Progenitor cell of endocrine pancreas (in vitro differentiated cells): Measurements from ENCODE around the gene GLB1L3. TPM values are rescaled to one million over a fixed set of nuclear protein-coding genes. Genes with fewer than 3 reads are reported as not detected.

Experiments
- DNase-seq: peaks from one replicate; pipeline ENCODE4 v3.0.0; 2021; ENCODE audit warnings: low spot score; ENCODE audit not compliant: unreplicated experiment
- H3K27ac Mint-ChIP-seq: 2 replicates; pipeline ENCODE4 v1.8.0; 2021; ENCODE audit warnings: mild to moderate bottlenecking, moderate library complexity, mixed read lengths
- H3K27me3 Mint-ChIP-seq: 2 replicates; pipeline ENCODE4 v1.8.0; 2021; ENCODE audit warnings: mixed read lengths
- H3K36me3 Mint-ChIP-seq: 2 replicates; pipeline ENCODE4 v1.8.0; 2022; ENCODE audit warnings: mixed read lengths; ENCODE audit not compliant: insufficient read depth
- H3K4me1 Mint-ChIP-seq: 2 replicates; pipeline ENCODE4 v1.8.0; 2021; ENCODE audit warnings: low read depth, mixed read lengths
- H3K4me3 Mint-ChIP-seq: 2 replicates; pipeline ENCODE4 v1.8.0; 2021; ENCODE audit warnings: low read depth, mild to moderate bottlenecking, moderate library complexity, mixed read lengths
- H3K9me3 Mint-ChIP-seq: 2 replicates; pipeline ENCODE4 v1.8.0; 2021; ENCODE audit warnings: low read depth, mixed read lengths
- CTCF ChIP-seq: fragments of 200-600 bp; sonication (generic); IDR thresholded peaks from one replicate; pipeline ENCODE4 v1.5.0; 2021; ENCODE audit warnings: antibody characterized with exemption, mild to moderate bottlenecking; ENCODE audit not compliant: unreplicated experiment
- total RNA-seq: library from RNA; stranded (reverse); gene quantifications from 2 replicates; pipeline ENCODE4 v1.2.1, GENCODE V29; 2021

Gene GLB1L3
- total RNA-seq, 1 donor from 2014 or later: not detected

GRCh38 chr11:134293119-134294113 lies 17.2 kb downstream of the GLB1L3 start:
- no peaks in the 10 kb centered on the region for H3K36me3 Mint-ChIP-seq
- no peak overlapping the region for H3K27ac Mint-ChIP-seq
- no peak for TF ChIP-seq CTCF
- DNase-seq: no peak
- H3K4me3 Mint-ChIP-seq: no peak overlapping the region
- peaks cover 14% of the 10 kb centered on the region for H3K27me3 Mint-ChIP-seq
- H3K4me1 Mint-ChIP-seq: no peaks in the 10 kb centered on the region
- H3K9me3 Mint-ChIP-seq: no peaks in the 10 kb centered on the region

GRCh38 chr11:134294664-134295063 lies 18.5 kb downstream of the GLB1L3 start:
- no peaks in the 10 kb centered on the region for H3K9me3 Mint-ChIP-seq
- TF ChIP-seq CTCF: no peak
- no peaks in the 10 kb centered on the region for H3K36me3 Mint-ChIP-seq
- no peaks in the 10 kb centered on the region for H3K4me1 Mint-ChIP-seq
- no peak overlapping the region for H3K27ac Mint-ChIP-seq
- H3K4me3 Mint-ChIP-seq: no peak overlapping the region
- peaks cover 13% of the 10 kb centered on the region for H3K27me3 Mint-ChIP-seq
- DNase-seq: no peak

- Mint-ChIP-seq H3K27me3 (peaks cover 7% of the 10 kb centered on the region), H3K4me3 (no peak overlapping the region), H3K27ac (no peak overlapping the region), H3K36me3 (no peaks in the 10 kb centered on the region), H3K9me3 (peaks cover 2% of the 10 kb centered on the region), H3K4me1 (no peaks in the 10 kb centered on the region)
- no peak for DNase-seq
- TF ChIP-seq CTCF: no peak
These were observed 36.0 kb downstream of the GLB1L3 start for GRCh38 chr11:134312223-134312622.

GRCh38 chr11:134312807-134313206 lies 36.6 kb downstream of the GLB1L3 start:
- Mint-ChIP-seq H3K27ac (no peak overlapping the region), H3K4me1 (no peaks in the 10 kb centered on the region), H3K9me3 (peaks cover 5% of the 10 kb centered on the region), H3K36me3 (no peaks in the 10 kb centered on the region), H3K4me3 (no peak overlapping the region), H3K27me3 (peaks cover 7% of the 10 kb centered on the region)
- no peak for TF ChIP-seq CTCF
- DNase-seq: no peak

- no peak for TF ChIP-seq CTCF
- H3K27ac Mint-ChIP-seq: no peak overlapping the region
- no peaks in the 10 kb centered on the region for H3K4me1 Mint-ChIP-seq
- H3K27me3 Mint-ChIP-seq: peaks cover 7% of the 10 kb centered on the region
- H3K4me3 Mint-ChIP-seq: no peak overlapping the region
- peaks cover 8% of the 10 kb centered on the region for H3K9me3 Mint-ChIP-seq
- no peak for DNase-seq
- H3K36me3 Mint-ChIP-seq: no peaks in the 10 kb centered on the region
These were observed 37.2 kb downstream of the GLB1L3 start for GRCh38 chr11:134313379-134313778.
